Measurements from ENCODE around the gene BICD2. TPM values are rescaled to one million over a fixed set of nuclear protein-coding genes. Genes with fewer than 3 reads are reported as not detected.

BICD2 gene
- total and polyA plus RNA-seq, 2 of the 13 experiments (the other 11 are each of a cell fraction or from before 2014, with no cell fraction given): 5.1 to 17.4 TPM

- WGBS (ENCODE audit: low lambda C conversion rate): 50% methylated on average over 2 of the region's 4 CpGs
- ATAC-seq: peak; percentile 89
- Histone ChIP-seq H4K20me1 (ENCODE audit: insufficient read depth, low read length) (no peaks in the 10 kb centered on the region; the same call in 1 of the 2 replicates), H3K9me3 (ENCODE audit: low read length) (no peaks in the 10 kb centered on the region), H3K27ac (ENCODE audit: extremely low read length, insufficient read depth, low read length) (no peak overlapping the region), H3K4me2 (ENCODE audit: low read depth, low read length) (no peak overlapping the region), H3K36me3 (replicated peaks in 1 of 2; ENCODE audit: control insufficient read depth in 1 of 2, insufficient read depth in 2 of 2, low read length in 2 of 2) (peaks cover 43 to 87% of the 10 kb centered on the region in 2 experiments), H3K4me1 (ENCODE audit: insufficient read depth, low read length) (no peaks in the 10 kb centered on the region), H3K79me2 (ENCODE audit: insufficient read depth, low read length) (no peaks in the 10 kb centered on the region), H3K27me3 (ENCODE audit: control insufficient read depth in 1 of 2, insufficient read depth in 2 of 2, low read length in 2 of 2) (no peaks in the 10 kb centered on the region), H3K9ac (ENCODE audit: insufficient read depth, low read depth, low read length) (no peak overlapping the region), H2AFZ (ENCODE audit: low read length) (no peak overlapping the region), H3K4me3 (replicated peaks in 1 of 3; ENCODE audit: insufficient read depth in 1 of 3, low read depth in 2 of 3, low read length in 3 of 3) (no peak overlapping the region)
- in situ Hi-C loops (cut with HindIII; ENCODE audit: extremely low pct_ligation_motif_present, low pct_unique_long_range_greater_than_20kb): loop anchor here (5.0 kb wide), 1 partner anchor 71 kb away; no protein-coding TSS in a partner anchor
- ChIA-PET POLR2A (no interaction called here), CTCF (ENCODE audit: low intra/inter-chr PET ratio, low total read pairs) (interaction anchor here (2.5 kb wide), 1 partner anchor 74 kb away, joined by 41 read pairs; no protein-coding TSS in a partner anchor)
- no TSS peak for BruUV-seq (replicated peaks)
- DNase-seq (ENCODE audit: low spot score): peak; percentile 47
- intact Hi-C loops (cut with micrococcal nuclease; ENCODE audit: unreplicated experiment): loop anchor here (1.0 kb wide), 1 partner anchor 74 kb away; no protein-coding TSS in a partner anchor
- peak; percentile 37 for FAIRE-seq
- TF ChIP-seq HIC2 (CRISPR knock-in tag; IDR thresholded peaks at IDR 0.05; ENCODE audit: low read depth) (no peak), KAT7 (CRISPR knock-in tag; IDR thresholded peaks at IDR 0.05; ENCODE audit: borderline replicate concordance) (no peak), ZSCAN25 (CRISPR knock-in tag; IDR thresholded peaks at IDR 0.05) (no peak), ZNF768 (CRISPR knock-in tag; IDR thresholded peaks at IDR 0.05) (0 out of 2 replicates have a peak, but pooled peaks have one; percentile 30), ZNF747 (CRISPR knock-in tag; IDR thresholded peaks at IDR 0.05; ENCODE audit: borderline replicate concordance) (no peak), CAMTA2 (CRISPR knock-in tag; IDR thresholded peaks at IDR 0.05; ENCODE audit: borderline replicate concordance) (no peak), ZNF646 (CRISPR knock-in tag; IDR thresholded peaks at IDR 0.05) (no peak), HCFC1 (IDR thresholded peaks at IDR 0.05; ENCODE audit: low read depth, low read length) (no peak), SIN3A (IDR thresholded peaks at IDR 0.05; ENCODE audit: borderline replicate concordance, low read depth, low read length) (no peak), THAP11 (CRISPR knock-in tag; IDR thresholded peaks at IDR 0.05) (0 out of 2 replicates have a peak, but pooled peaks have one; percentile 15), EP300 (IDR thresholded peaks at IDR 0.05; ENCODE audit: low read depth in 2 of 2, low read length in 2 of 2) (no peak), EP300 (CRISPR knock-in tag; IDR thresholded peaks at IDR 0.05; ENCODE audit: borderline replicate concordance) (no peak), ZEB1 (IDR thresholded peaks at IDR 0.05; ENCODE audit: insufficient replicate concordance, low read depth) (no peak), ZFP37 (CRISPR knock-in tag; IDR thresholded peaks at IDR 0.05; ENCODE audit: borderline replicate concordance) (no peak), TEF (CRISPR knock-in tag; IDR thresholded peaks at IDR 0.05) (no peak), JUN (CRISPR knock-in tag; IDR thresholded peaks at IDR 0.05) (no peak)
Measured at GRCh38 chr9:92716557-92716956, 48.1 kb downstream of the BICD2 start.

All from HepG2 (cell line).